Activated CD4-positive, CD25-positive, alpha-beta regulatory T cell treated with anti-CD3 and anti-CD28 coated beads, Interleukin-2, amount 50 U/mL, for 24 hours (primary cell): ENCODE data around the gene COX15.
A peak's percentile ranks its signal among the peaks of the same experiment; 100 is the strongest.
"Not testable (repeated sequence)": the region's sequence is repeated elsewhere in the genome, so short reads cannot be mapped to it uniquely, and the experiment has no call there.

ENCODE experiments used
- ATAC-seq, 2 donors: fragments of 150-1000 bp; cut with Tn5 transposase; one replicate each; pipeline ENCODE4 v1.10.0; 2021; ENCODE audit warnings: mild to moderate bottlenecking in 1 of 2, moderate library complexity in 1 of 2

Gene COX15

GRCh38 chr10:99740933-99741559 is 9.1 kb upstream of the COX15 start:
- no peak for ATAC-seq

DNA sequence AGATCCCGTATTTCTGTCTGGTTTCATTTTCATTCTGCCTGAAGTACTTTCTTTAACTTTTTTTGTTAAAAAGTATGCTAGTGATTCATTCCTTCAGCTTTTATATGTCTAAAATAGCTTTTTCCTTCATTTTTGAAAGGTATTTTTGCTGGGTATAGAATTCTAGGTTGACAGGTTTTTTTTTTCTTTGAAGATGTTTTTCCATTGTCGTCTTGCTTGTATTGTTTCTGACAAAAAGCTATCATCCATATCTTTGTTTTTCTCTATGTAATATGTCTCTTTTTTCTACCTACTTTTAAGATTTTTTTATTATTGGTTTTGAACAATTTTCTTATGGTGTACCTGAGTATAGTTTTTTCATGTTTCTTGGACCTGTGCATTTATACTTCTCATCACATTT is 8.3 kb upstream of the COX15 start:
- ATAC-seq = no peak

DNA sequence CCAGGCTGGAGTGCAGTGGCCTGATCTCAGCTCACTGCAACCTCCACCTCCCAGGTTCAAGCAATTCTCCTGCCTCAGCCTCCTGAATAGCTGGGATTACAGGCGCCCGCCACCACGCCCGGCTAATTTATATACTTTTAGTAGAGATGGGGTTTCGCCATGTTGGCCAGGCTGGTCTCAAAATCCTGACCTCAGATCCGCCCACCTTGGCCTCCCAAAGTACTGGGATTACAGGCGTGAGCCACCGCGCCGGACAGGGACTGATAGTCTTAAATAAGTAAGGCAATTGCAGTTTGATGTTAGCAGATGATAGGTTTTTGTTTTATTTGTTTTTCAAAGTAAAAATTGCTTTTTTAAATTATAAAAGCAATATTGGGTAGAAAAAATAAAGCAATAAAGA is 2.2 kb upstream of the COX15 start:
- not testable (repeated sequence) for ATAC-seq

GRCh38 chr10:99733366-99733765 is 1.4 kb upstream of the COX15 start:
- ATAC-seq = no peak

GRCh38 chr10:99731306-99732032 is 458 bp downstream of the COX15 start:
- no peak for ATAC-seq

- ATAC-seq = no peak
Measured at GRCh38 chr10:99730026-99730425, 1.9 kb downstream of the COX15 start.

- ATAC-seq = no peak
Measured at GRCh38 chr10:99720387-99720786, 11.5 kb downstream of the COX15 start.

DNA sequence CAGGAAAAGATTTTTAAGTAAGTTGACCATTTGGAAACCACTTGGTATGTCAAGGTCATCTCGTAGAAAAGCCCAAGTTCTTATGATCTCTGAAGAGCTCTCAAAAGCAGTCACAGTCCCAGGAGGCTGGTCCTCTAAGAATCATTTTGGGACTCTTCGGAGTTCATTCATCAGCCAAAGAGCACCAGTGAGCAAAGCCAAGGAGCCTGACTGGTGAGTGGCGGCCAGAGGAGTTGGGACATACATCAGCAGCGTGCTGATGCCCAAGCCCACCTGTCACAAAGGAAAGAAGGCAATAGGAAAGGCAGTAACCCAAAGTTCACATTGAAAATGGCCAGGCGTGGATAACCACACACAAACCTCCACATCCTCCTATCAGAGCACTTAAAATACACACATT is 17.5 kb downstream of the COX15 start:
- ATAC-seq = no peak

GRCh38 chr10:99711129-99711719 is 20.7 kb downstream of the COX15 start:
- ATAC-seq = peak; percentile 59 to 63

GRCh38 chr10:99709480-99710229 is 22.3 kb downstream of the COX15 start:
- peak; percentile 86 to 91 for ATAC-seq

DNA sequence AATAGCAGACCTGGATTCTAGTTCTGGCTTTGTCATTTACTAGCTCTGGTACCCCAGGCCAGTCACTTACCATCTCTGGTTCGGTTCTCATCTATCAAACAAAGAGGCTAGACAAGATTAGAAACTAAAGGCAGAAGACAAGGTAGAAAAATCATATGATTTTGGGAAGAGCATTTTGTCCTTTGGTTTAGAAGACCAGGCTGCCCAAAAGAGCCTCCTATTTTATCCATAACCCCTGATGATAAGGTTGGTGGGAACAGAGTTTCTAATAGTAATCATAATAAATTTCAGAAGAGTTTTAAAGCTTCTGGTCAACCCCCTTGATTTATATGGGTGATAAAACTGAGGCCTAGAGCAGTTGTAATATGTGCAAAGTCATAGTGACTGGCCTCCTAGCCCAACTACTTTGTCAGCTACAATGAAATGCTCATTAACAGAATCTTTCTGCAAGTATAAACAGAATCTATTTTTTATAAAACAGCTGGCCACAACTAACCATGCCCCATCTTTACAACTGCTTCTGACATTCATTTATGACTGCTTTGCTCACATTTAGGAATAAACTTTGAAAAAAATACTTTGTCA is 23.4 kb downstream of the COX15 start:
- ATAC-seq = no peak

GRCh38 chr10:99700649-99701048 is 31.3 kb downstream of the COX15 start:
- ATAC-seq = no peak

DNA sequence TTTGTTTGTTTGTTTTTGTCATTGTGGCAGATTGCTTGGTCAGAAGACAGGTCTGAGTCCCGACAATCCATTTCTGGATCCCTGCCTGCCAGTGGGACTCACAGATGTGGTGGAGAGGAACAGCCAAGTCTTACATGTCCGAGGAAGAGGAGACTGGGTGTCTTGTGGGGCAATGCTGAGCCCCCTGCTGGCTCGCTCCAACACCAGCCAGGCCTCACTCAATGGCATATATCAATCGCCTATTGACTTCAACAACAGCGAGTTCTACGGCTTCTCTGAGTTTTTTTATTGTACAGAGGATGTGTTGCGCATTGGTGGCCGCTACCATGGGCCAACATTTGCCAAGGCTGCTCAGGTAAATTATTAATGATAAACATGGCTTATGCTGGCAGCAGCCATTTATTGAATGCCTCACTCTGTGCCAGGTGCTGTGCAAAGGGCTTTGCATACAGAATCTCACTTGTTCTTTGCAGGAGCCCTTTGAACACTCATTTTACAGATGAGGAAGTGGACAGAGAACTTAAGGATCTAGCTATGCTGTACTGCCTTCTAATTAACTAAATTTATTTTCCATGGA is 33.3 kb downstream of the COX15 start:
- ATAC-seq = no peak

DNA sequence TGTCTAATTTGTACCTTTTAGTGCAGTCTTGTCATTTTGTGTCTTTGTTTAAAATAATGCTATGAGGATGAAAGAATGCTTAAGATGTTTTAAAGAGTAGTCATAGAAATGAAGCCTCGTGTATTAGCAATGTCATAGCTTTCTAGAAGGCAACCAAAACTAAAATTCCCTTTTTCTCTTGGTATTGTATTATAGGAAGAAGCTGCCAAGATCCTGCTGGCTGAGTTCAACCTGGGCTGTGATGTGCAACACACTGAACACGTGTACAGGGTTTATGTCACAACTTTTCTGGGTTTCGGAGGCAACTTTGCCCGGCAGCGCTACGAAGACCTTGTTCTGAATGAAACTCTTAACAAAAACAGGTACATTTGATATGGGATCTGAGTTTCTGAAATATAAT is 36.2 kb downstream of the COX15 start:
- ATAC-seq = no peak

- ATAC-seq = no peak
Measured at GRCh38 chr10:99693933-99694583, 37.9 kb downstream of the COX15 start.

- no peak for ATAC-seq
Measured at GRCh38 chr10:99689461-99689860, 42.5 kb downstream of the COX15 start.

- peak in 1 of 2 donors; percentile 17 for ATAC-seq
Measured at GRCh38 chr10:99685597-99685967, 46.3 kb downstream of the COX15 start.

- peak in 1 of 2 donors; percentile 36 for ATAC-seq
Measured at GRCh38 chr10:99682752-99683151, 49.2 kb downstream of the COX15 start.
